Panc1 (cell line): ENCODE data around the gene RNF114. TPM values are rescaled to one million over a fixed set of nuclear protein-coding genes. Genes with fewer than 3 reads are reported as not detected.

Experiments
- ATAC-seq: fragments of 200-7000 bp; cut with Tn5 transposase; 2 replicates; pipeline ENCODE4 v1.9.1; 2020; ENCODE audit warnings: mild to moderate bottlenecking, moderate library complexity
- BruUV-seq: library from RNA; stranded (reverse); fragments of 400-500 nt; replicated peaks from 2 replicates; lab custom pipeline; 2021; lab: Mats Ljungman, UMichigan
- CTCF ChIA-PET: fragments of 300-600 bp; sonication (Branson Sonifier 250); formaldehyde crosslinking; loops from one replicate; lab custom pipeline; 2022; ENCODE audit warnings: antibody characterized with exemption; lab: Charles Lee
- POLR2A ChIA-PET: fragments of 300-600 bp; sonication (Branson Sonifier 250); formaldehyde crosslinking; loops from one replicate; lab custom pipeline; 2022; ENCODE audit warnings: antibody characterized with exemption; lab: Charles Lee
- DNase-seq: peaks from one replicate; pipeline ENCODE4 v3.0.0-alpha.2; 2010; ENCODE audit warnings: low read depth, low spot score
- H3K27ac ChIP-seq: 2 replicates; pipeline ENCODE4 v1.5.1; 2011; ENCODE audit warnings: mild to moderate bottlenecking, low read length, inconsistent platforms
- H3K27me3 ChIP-seq: fragments of 200-500 bp; sonication (Bioruptor generic); 2 replicates; pipeline ENCODE4 v1.6.0; 2014; ENCODE audit warnings: low read length, inconsistent platforms; ENCODE audit not compliant: control insufficient read depth, insufficient read depth
- H3K36me3 ChIP-seq: fragments of 200-500 bp; sonication (Bioruptor generic); 2 replicates; pipeline ENCODE4 v1.5.1; 2014; ENCODE audit warnings: inconsistent platforms, mild to moderate bottlenecking, low read length, moderate library complexity; ENCODE audit not compliant: control insufficient read depth, insufficient read depth
- H3K4me1 ChIP-seq: 2 replicates; pipeline ENCODE4 v1.5.1; 2011; ENCODE audit warnings: inconsistent platforms, mild to moderate bottlenecking, low read length, moderate library complexity; ENCODE audit not compliant: control insufficient read depth, insufficient read depth
- H3K4me3 ChIP-seq, 2 experiments: 2 replicates each; pipeline ENCODE4 v1.5.1; 2011 to 2012; ENCODE audit warnings: low read depth in 2 of 2, low read length in 2 of 2, mild to moderate bottlenecking in 2 of 2, inconsistent platforms in 1 of 2, moderate library complexity in 1 of 2
- H3K9me3 ChIP-seq: fragments of 200-500 bp; sonication (Bioruptor generic); 2 replicates; pipeline ENCODE4 v1.5.1; 2014; ENCODE audit warnings: low read depth, mild to moderate bottlenecking, inconsistent platforms, low read length, moderate library complexity; ENCODE audit not compliant: control insufficient read depth, insufficient read depth
- POLR2AphosphoS5 ChIP-seq: IDR thresholded peaks from 2 replicates; pipeline ENCODE4 v1.6.1; 2012; ENCODE audit warnings: mild to moderate bottlenecking, low read depth, low read length, moderate library complexity
- SIN3A ChIP-seq: IDR thresholded peaks from 2 replicates; pipeline ENCODE4 v1.6.1; 2012; ENCODE audit warnings: low read depth, mild to moderate bottlenecking, low read length, moderate library complexity, borderline replicate concordance; ENCODE audit not compliant: insufficient read depth
- TCF7L2 ChIP-seq: IDR thresholded peaks from 2 replicates; pipeline ENCODE4 v1.6.1; 2011; ENCODE audit warnings: mild to moderate bottlenecking, low read depth, low read length, inconsistent platforms
- in situ Hi-C: cut with HindIII; loops from 2 replicates; pipeline ENCODE4 v1.10.0; 2016; ENCODE audit warnings: low sequenced_read_pairs, low pct_unique_long_range_greater_than_20kb
- intact Hi-C: fragments of 100-400 bp; cut with micrococcal nuclease; formaldehyde crosslinking; loops from one replicate; pipeline ENCODE4 v1.10.0; 2022; ENCODE audit not compliant: unreplicated experiment
- total RNA-seq: library from RNA; stranded (reverse); gene quantifications from one replicate; pipeline ENCODE4 v1.2.1, GENCODE V29; 2021; ENCODE audit not compliant: unreplicated experiment
- TF ChIP-seq, protein P1 (sequence below): fragments of 450-650 bp; IDR thresholded peaks from 2 replicates; pipeline ENCODE4 v1.5.1; 2017; ENCODE audit warnings: mild to moderate bottlenecking
- TF ChIP-seq, protein P2 (sequence below), 2 experiments: IDR thresholded peaks; 2 replicates each; pipeline ENCODE4 v1.6.1; 2011 to 2012; ENCODE audit warnings: low read depth in 2 of 2, control low read depth in 1 of 2, low read length in 1 of 2, mild to moderate bottlenecking in 1 of 2, moderate library complexity in 1 of 2; ENCODE audit not compliant: insufficient read depth in 1 of 2

RNF114 gene
- total RNA-seq, 1 experiment from 2014 or later: 70.0 TPM

DNA sequence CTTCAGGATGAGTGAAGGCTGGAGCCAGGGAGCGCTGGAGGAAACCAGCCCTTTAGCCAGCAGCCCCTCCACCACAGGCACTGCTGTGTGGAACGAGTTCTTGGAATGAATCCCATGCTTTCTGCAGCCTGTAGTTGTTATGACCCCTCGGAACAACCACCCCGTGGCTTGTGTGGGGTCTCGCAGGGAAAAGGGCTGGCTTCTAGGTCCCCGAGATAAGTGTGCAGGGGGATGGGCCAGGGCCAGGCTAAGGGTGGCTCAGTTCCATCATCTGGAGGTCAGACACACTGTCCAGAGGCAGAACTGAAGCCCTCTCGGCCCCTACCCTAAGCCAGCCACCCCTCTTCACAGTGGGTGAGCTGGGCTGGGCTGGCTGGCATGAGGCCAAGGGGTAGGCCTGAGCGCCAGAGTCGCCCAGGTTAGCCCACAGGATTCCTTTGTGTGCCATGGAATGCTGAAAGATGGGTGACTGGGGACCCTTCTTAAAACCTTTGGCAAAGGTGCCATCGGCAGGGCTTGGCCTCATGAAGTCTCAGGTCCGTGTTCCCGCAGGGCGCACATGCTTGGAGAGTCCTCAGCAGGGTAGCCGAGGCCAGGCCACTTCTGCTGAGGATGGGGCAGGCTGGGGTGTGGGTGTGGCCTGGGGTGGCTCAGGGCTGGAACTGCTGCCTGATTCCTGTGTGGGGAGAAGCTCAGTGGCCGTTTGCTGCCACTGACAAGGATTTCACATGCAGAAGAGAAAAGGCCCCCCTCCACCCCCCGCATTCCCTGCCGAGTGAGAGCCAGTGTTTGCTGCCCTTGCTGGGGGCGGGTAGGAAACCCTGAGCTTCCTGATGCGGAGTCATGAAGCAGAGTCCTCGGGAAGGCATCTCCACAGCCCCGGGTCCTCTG is 45.5 kb upstream of the RNF114 start:
- in situ Hi-C loops: no loop called here
- ATAC-seq: no peak
- Histone ChIP-seq H3K27me3 (no peaks in the 10 kb centered on the region), H3K4me1 (peaks cover 41% of the 10 kb centered on the region), H3K4me3 (no peak overlapping the region), H3K36me3 (no peaks in the 10 kb centered on the region), H3K27ac (no peak overlapping the region), H3K9me3 (no peaks in the 10 kb centered on the region)
- intact Hi-C loops: no loop called here
- ChIA-PET CTCF (interaction anchor here (0.6 to 0.7 kb wide), 4 partner anchors 18 to 270 kb away, joined by 3 to 5 read pairs (median 3); no protein-coding TSS in a partner anchor), POLR2A (interaction anchor here (0.5 kb wide), 1 partner anchor 614 kb away, joined by 3 read pairs; no protein-coding TSS in a partner anchor)
- no TSS peak for BruUV-seq
- no peak for DNase-seq
- TF ChIP-seq SIN3A (no peak), POLR2AphosphoS5 (no peak), TCF7L2 (no peak)
- TF ChIP-seq, protein P1, sequence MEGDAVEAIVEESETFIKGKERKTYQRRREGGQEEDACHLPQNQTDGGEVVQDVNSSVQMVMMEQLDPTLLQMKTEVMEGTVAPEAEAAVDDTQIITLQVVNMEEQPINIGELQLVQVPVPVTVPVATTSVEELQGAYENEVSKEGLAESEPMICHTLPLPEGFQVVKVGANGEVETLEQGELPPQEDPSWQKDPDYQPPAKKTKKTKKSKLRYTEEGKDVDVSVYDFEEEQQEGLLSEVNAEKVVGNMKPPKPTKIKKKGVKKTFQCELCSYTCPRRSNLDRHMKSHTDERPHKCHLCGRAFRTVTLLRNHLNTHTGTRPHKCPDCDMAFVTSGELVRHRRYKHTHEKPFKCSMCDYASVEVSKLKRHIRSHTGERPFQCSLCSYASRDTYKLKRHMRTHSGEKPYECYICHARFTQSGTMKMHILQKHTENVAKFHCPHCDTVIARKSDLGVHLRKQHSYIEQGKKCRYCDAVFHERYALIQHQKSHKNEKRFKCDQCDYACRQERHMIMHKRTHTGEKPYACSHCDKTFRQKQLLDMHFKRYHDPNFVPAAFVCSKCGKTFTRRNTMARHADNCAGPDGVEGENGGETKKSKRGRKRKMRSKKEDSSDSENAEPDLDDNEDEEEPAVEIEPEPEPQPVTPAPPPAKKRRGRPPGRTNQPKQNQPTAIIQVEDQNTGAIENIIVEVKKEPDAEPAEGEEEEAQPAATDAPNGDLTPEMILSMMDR: no peak
- TF ChIP-seq, protein P2, sequence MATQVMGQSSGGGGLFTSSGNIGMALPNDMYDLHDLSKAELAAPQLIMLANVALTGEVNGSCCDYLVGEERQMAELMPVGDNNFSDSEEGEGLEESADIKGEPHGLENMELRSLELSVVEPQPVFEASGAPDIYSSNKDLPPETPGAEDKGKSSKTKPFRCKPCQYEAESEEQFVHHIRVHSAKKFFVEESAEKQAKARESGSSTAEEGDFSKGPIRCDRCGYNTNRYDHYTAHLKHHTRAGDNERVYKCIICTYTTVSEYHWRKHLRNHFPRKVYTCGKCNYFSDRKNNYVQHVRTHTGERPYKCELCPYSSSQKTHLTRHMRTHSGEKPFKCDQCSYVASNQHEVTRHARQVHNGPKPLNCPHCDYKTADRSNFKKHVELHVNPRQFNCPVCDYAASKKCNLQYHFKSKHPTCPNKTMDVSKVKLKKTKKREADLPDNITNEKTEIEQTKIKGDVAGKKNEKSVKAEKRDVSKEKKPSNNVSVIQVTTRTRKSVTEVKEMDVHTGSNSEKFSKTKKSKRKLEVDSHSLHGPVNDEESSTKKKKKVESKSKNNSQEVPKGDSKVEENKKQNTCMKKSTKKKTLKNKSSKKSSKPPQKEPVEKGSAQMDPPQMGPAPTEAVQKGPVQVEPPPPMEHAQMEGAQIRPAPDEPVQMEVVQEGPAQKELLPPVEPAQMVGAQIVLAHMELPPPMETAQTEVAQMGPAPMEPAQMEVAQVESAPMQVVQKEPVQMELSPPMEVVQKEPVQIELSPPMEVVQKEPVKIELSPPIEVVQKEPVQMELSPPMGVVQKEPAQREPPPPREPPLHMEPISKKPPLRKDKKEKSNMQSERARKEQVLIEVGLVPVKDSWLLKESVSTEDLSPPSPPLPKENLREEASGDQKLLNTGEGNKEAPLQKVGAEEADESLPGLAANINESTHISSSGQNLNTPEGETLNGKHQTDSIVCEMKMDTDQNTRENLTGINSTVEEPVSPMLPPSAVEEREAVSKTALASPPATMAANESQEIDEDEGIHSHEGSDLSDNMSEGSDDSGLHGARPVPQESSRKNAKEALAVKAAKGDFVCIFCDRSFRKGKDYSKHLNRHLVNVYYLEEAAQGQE (IDR thresholded peaks at IDR 0.05; ENCODE audit: insufficient read depth in 1 of 2, low read depth in 2 of 2, low read length in 1 of 2): no peak

DNA sequence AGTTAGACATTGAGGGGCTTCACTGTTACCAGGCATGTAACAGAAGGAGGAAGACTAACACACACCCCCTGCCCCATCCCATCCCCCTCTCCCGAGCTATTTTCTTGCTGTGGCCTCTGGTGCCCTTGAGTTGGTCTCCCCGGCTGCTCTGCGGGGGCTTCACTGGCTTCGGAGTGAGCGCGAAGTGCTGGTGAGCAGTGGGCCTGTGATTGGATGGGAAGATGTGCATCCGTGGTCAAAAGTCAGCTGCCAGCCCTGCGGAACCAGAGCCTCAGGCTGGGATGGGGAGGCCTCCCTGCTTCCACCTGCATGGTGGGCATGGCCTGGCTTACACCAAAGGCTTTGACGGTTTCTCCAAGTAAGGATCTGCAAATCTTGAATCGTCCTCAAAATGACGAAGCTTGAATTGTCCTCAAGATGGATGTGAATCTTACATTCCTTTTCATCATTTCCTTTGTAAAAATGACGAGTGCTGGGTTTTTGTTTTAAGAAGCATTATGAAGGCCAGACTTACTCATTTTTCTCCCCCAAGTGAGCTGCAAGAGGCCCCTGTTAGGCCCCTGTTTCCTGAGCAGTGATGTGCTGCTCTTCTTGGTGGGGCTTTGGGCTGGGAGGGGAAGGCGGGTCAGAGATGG is 44.6 kb upstream of the RNF114 start:
- Histone ChIP-seq H3K36me3 (no peaks in the 10 kb centered on the region), H3K4me3 (no peak overlapping the region), H3K4me1 (peaks cover 41% of the 10 kb centered on the region), H3K27me3 (no peaks in the 10 kb centered on the region), H3K27ac (0 out of 2 replicates have a peak overlapping the region, but pooled peaks have one; percentile 29), H3K9me3 (no peaks in the 10 kb centered on the region)
- DNase-seq (no peak), ATAC-seq (no peak)
- CTCF ChIA-PET: interaction anchor here (0.6 kb wide), 2 partner anchors 18 to 165 kb away, joined by 3 to 5 read pairs; no protein-coding TSS in a partner anchor
- TF ChIP-seq, protein P2 (IDR thresholded peaks at IDR 0.05; ENCODE audit: insufficient read depth in 1 of 2, low read depth in 2 of 2, low read length in 1 of 2): no peak
- TF ChIP-seq, protein P1: no peak
- TF ChIP-seq POLR2AphosphoS5: no peak
- TF ChIP-seq TCF7L2: no peak
- TF ChIP-seq SIN3A: no peak
- POLR2A ChIA-PET: interaction anchor here (0.5 kb wide), 1 partner anchor 615 kb away, joined by 3 read pairs; no protein-coding TSS in a partner anchor
- intact Hi-C loops: no loop called here
- BruUV-seq: no TSS peak
- in situ Hi-C loops: no loop called here
